ENCODE data around the gene SIL1.

The SIL1 gene

GRCh38 chr5:138914338-138914737 is 283.8 kb downstream of the SIL1 start:
- no peak for DNase-seq (ENCODE audit: low spot score)

GRCh38 chr5:138913773-138914172 is 284.4 kb downstream of the SIL1 start:
- DNase-seq (ENCODE audit: low spot score), result no peak

GRCh38 chr5:138912093-138912492 is 286.1 kb downstream of the SIL1 start:
- DNase-seq (ENCODE audit: low spot score), result no peak

- DNase-seq (ENCODE audit: low spot score), result no peak
These were observed 286.7 kb downstream of the SIL1 start for GRCh38 chr5:138911441-138911840.

- no peak for DNase-seq (ENCODE audit: low spot score)
These were observed 287.5 kb downstream of the SIL1 start for GRCh38 chr5:138910546-138911185.

- DNase-seq (ENCODE audit: low spot score), result no peak
These were observed 288.4 kb downstream of the SIL1 start for GRCh38 chr5:138909734-138910133.

GRCh38 chr5:138905541-138905940 is 292.6 kb downstream of the SIL1 start:
- DNase-seq (ENCODE audit: low spot score), result no peak

- no peak for DNase-seq (ENCODE audit: low spot score)
These were observed 294.9 kb downstream of the SIL1 start for GRCh38 chr5:138903130-138903775.

- no peak for DNase-seq (ENCODE audit: low spot score)
These were observed 296.5 kb downstream of the SIL1 start for GRCh38 chr5:138901716-138902115.

- DNase-seq (ENCODE audit: low spot score), result no peak
These were observed 297.7 kb downstream of the SIL1 start for GRCh38 chr5:138900281-138900965.

- no peak for DNase-seq (ENCODE audit: low spot score)
These were observed 299.4 kb downstream of the SIL1 start for GRCh38 chr5:138898742-138899141.

- no peak for DNase-seq (ENCODE audit: low spot score)
These were observed 299.9 kb downstream of the SIL1 start for GRCh38 chr5:138898299-138898698.
